ENCODE results near the gene ZFAND3. TPM values are rescaled to one million over a fixed set of nuclear protein-coding genes. Genes with fewer than 3 reads are reported as not detected.

Gene ZFAND3
- total RNA-seq, 4 donors from 2014 or later, result 37.3 to 70.1 (median 55.2) TPM

GRCh38 chr6:38051819-38052434, 232.4 kb downstream of the ZFAND3 start:
- DNase-seq (ENCODE audit: extremely low spot score), result no peak
- H3K27ac ChIP-seq (replicated peaks in 1 of 4), result no peak overlapping the region
- H3K36me3 ChIP-seq, result no peaks in the 10 kb centered on the region
- no peak overlapping the region for H3K4me3 ChIP-seq
- WGBS, result 100% methylated on average over 1 of the region's 1 CpG
- H3K4me1 ChIP-seq, result peaks cover 0 to 6% (median 3%) of the 10 kb centered on the region in 4 donors
- TF ChIP-seq POLR2A (IDR thresholded peaks at IDR 0.05; ENCODE audit: low read depth) (no peak), POLR2AphosphoS5 (IDR thresholded peaks at IDR 0.05) (no peak), CTCF (IDR thresholded peaks at IDR 0.05) (no peak), EP300 (IDR thresholded peaks at IDR 0.05) (no peak)
- H3K9me3 ChIP-seq, result no peaks in the 10 kb centered on the region
- H3K27me3 ChIP-seq, result no peaks in the 10 kb centered on the region
- intact Hi-C loops (cut with DNase I), result no loop called here

- intact Hi-C loops (cut with DNase I), result no loop called here
- TF ChIP-seq CTCF (IDR thresholded peaks at IDR 0.05) (no peak), EP300 (IDR thresholded peaks at IDR 0.05) (no peak), POLR2AphosphoS5 (IDR thresholded peaks at IDR 0.05) (no peak), POLR2A (IDR thresholded peaks at IDR 0.05; ENCODE audit: low read depth) (no peak)
- Histone ChIP-seq H3K27ac (replicated peaks in 1 of 4) (no peak overlapping the region), H3K4me3 (no peak overlapping the region), H3K9me3 (no peaks in the 10 kb centered on the region), H3K4me1 (peaks cover 0 to 16% (median 5%) of the 10 kb centered on the region in 4 donors), H3K27me3 (no peaks in the 10 kb centered on the region), H3K36me3 (no peaks in the 10 kb centered on the region)
- WGBS, result 88% methylated on average over 4 of the region's 4 CpGs
- DNase-seq (ENCODE audit: extremely low spot score), result no peak
These were observed 235.1 kb downstream of the ZFAND3 start for GRCh38 chr6:38054527-38055202.

GRCh38 chr6:38055203-38055589, 235.7 kb downstream of the ZFAND3 start:
- intact Hi-C loops (cut with DNase I), result no loop called here
- Histone ChIP-seq H3K9me3 (no peaks in the 10 kb centered on the region), H3K36me3 (no peaks in the 10 kb centered on the region), H3K4me1 (peaks cover 0 to 16% (median 5%) of the 10 kb centered on the region in 4 donors), H3K27me3 (no peaks in the 10 kb centered on the region), H3K27ac (replicated peaks in 1 of 4) (no peak overlapping the region), H3K4me3 (no peak overlapping the region)
- DNase-seq (ENCODE audit: extremely low spot score), result no peak
- 80% methylated on average over 1 of the region's 1 CpG for WGBS
- TF ChIP-seq POLR2AphosphoS5 (IDR thresholded peaks at IDR 0.05) (no peak), POLR2A (IDR thresholded peaks at IDR 0.05; ENCODE audit: low read depth) (no peak), EP300 (IDR thresholded peaks at IDR 0.05) (no peak), CTCF (IDR thresholded peaks at IDR 0.05) (no peak)

GRCh38 chr6:38056361-38056760, 236.8 kb downstream of the ZFAND3 start:
- TF ChIP-seq CTCF (IDR thresholded peaks at IDR 0.05), result no peak
- no peak for TF ChIP-seq POLR2AphosphoS5 (IDR thresholded peaks at IDR 0.05)
- no peak for TF ChIP-seq POLR2A (IDR thresholded peaks at IDR 0.05; ENCODE audit: low read depth)
- TF ChIP-seq EP300 (IDR thresholded peaks at IDR 0.05), result no peak
- WGBS, result 81% methylated on average over 3 of the region's 3 CpGs
- Histone ChIP-seq H3K27ac (replicated peaks in 1 of 4) (no peak overlapping the region), H3K27me3 (no peaks in the 10 kb centered on the region), H3K4me1 (peaks cover 0 to 10% (median 5%) of the 10 kb centered on the region in 4 donors), H3K9me3 (no peaks in the 10 kb centered on the region), H3K4me3 (no peak overlapping the region), H3K36me3 (peaks cover 0 to under 1% (median under 1%) of the 10 kb centered on the region in 4 donors)
- no peak for DNase-seq (ENCODE audit: extremely low spot score)
- intact Hi-C loops (cut with DNase I), result no loop called here
